GM18870 (cell line): Measurements from ENCODE around the gene CDS1.
"Not testable (repeated sequence)": the region's sequence is repeated elsewhere in the genome, so short reads cannot be mapped to it uniquely, and the experiment has no call there.

Experiments used
- ATAC-seq: cut with Tn5 transposase; IDR thresholded peaks from one replicate; pipeline ENCODE4 v1.9.1; 2021; ENCODE audit warnings: moderate library complexity; ENCODE audit not compliant: unreplicated experiment

The CDS1 gene

DNA sequence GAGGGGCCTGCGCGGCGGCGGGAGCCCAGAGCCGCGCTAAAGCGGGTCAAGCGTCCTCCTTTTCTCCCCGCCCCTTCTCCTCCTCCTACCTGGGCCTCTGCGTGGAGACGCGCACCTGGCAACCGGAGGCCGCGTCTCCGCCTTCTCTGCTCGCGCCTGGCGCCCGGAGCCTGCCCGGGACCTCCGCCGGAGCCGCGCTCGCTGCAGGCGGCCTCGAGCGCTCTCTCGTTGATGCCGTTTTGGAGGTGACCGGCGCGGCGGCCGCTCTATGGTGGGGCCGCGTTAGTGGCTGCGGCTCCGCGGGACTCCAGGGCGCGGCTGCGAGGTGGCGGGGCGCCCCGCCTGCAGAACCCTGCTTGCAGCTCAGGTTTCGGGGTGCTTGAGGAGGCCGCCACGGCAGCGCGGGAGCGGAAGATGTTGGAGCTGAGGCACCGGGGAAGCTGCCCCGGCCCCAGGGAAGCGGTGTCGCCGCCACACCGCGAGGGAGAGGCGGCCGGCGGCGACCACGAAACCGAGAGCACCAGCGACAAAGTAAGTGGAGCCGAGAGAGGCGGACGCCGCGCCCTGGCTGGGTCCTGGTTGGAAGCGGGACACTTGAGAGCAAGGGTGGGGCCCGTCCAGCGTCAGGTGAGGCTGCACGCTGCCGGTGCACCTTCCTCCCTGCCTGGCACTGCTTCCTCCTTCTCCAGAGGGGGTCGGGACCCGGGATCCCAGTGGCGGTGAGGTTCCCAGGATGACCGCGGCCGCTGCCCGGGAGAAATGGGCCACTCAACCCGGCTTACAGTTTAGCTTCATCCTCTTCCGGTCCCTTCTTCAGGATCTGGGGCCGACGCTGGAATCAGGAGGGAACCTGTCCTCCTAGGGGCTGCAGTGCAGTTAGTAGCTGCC is at the start of gene CDS1:
Gene CDS1 (plus strand): TSS at position 140 of the 888 bp plus-strand sequence. CDS start 275 bp downstream, at position 415.
- peak; percentile 32 for ATAC-seq

- no peak for ATAC-seq
These were observed 47.0 kb upstream of the CDS1 start for GRCh38 chr4:84535901-84536300.

GRCh38 chr4:84545093-84545492 is 37.8 kb upstream of the CDS1 start:
- ATAC-seq = no peak

DNA sequence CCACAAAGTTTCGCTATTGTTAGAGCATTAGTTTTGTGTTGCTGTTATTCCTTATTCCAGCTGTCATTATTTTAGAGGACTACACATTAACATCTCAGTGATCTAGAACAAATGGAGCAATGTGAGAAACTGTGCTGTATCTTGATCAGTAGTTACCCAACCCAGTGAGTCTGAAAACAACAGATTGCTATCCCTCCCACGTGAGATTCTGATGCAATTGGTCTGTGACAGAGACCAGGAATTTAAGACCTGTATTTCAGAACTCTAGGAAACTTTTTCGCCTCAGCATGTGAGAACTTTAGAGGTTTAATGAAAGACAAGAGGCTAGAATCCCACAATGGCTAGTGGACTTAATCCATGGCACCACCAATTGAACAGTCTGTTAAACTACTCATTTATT is 35.7 kb upstream of the CDS1 start:
- ATAC-seq = no peak

GRCh38 chr4:84549191-84549590 is 33.7 kb upstream of the CDS1 start:
- ATAC-seq = not testable (repeated sequence)

- ATAC-seq = no peak
These were observed 20.8 kb upstream of the CDS1 start for GRCh38 chr4:84562156-84562555.

- ATAC-seq = no peak
These were observed 19.9 kb upstream of the CDS1 start for GRCh38 chr4:84563002-84563401.

DNA sequence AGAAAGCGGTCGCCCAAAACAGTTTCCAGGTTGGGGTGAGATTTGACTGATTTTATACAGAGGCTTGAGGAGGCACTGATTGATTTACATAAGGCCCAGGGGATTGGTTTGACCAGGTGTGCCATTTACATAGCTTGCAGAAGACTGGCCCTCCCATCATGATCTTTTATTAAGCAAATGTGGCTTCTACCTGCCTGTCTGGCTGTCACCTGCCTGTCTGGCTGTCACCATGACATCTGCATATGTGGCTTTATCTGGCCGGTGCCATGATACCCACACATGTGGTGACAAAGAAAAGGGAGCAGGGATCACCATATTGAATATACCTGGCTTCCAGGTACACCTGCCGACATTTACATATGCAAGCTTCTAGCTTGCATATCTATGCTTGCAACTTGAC is 17.0 kb upstream of the CDS1 start:
- ATAC-seq = no peak

DNA sequence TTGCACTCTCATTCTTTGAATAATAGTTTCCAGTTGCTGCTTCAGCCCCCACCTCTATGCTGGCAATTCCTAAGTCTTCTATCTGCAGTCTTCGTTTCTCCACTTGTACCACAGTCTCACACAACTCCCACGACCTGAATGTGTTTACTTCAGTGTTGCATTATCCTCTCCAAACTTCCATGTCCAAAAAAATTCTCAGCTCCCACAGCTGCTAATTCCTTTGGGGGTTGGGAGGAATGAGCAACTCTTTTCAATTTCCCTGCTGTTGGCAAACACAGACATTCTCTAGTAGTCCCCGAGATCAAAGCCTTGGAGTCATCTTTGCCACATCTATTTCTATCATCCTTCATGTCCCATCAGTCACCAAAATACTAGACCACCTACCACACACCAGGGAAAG is 14.4 kb upstream of the CDS1 start:
- ATAC-seq = no peak

DNA sequence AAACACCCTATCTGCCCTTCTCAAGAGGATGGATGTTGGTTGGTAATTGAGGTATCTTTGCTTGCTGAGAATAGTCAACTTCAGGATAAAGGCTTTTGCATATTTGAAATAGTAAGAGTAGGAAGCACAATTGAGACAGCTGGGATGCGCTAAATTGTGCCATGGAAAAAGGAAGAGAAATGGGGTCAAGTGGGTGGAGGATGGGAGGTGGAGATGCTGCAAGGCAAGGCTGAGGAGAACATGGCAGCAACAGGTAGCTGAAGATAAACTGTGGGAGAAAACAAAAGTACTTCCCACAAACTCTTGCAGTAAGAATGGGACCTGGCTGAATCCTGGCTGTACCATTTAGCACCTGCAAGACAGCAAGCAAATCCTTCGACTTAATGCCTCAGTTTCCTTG is 13.9 kb upstream of the CDS1 start:
- no peak for ATAC-seq

- ATAC-seq = no peak
These were observed 9.4 kb upstream of the CDS1 start for GRCh38 chr4:84573385-84574068.

- ATAC-seq = no peak
These were observed 8.7 kb upstream of the CDS1 start for GRCh38 chr4:84574069-84574720.

- no peak for ATAC-seq
These were observed 4.2 kb upstream of the CDS1 start for GRCh38 chr4:84578540-84579402.

DNA sequence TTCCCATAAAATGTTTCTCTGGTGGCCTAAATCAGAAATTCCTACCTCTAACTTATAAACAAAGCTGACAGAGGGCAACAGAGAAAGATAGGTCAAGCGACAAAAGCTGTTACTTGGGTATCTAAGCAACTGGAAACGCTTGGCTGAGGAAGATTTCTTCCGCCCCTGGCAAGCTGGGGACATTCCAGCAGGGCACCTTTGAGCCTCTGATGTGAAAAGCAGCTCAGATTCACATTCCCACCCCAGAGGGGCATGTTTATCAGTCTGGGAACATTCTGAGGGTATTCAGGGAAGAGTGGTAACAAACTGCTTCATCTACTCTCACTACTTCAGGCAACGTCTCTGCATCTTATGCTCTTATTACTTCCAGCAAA is 3.5 kb upstream of the CDS1 start:
- no peak for ATAC-seq

DNA sequence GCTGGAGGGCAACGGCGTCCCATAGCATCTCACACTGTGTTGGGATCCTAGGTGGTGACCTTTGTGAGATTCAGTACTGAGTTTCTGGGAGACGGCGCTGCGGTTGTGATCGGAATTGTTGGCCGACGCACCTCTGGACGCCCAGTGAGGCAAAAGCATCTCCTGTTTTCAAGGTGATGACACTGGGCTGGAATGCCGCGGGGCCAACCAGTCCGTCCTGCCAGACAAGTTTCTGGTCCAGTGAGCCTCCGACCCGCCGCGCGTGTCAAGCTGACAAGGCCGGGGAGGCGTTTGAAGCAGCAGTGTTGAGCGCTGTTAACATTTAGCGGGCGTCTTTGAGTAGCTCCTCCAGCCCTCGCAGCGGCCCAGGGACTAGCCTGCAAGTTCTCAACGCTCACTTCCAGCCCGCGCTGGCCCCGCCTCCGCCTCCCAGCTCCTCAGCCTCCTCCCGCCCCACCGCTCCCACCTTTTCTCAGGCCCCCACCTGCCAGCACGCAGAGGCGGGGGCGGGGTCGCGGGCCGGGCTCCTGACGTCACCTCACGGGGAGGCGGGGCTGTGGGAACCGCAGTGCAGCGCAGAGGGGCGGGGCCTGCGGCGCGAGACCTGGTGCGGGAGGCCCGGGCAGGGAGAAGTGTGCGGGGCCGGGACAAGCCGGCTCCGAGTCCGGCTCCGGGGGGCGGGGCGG is 482 bp upstream of the CDS1 start:
- ATAC-seq = peak; percentile 41

GRCh38 chr4:84583876-84584380 is 1.0 kb downstream of the CDS1 start:
- ATAC-seq = peak; percentile 40

DNA sequence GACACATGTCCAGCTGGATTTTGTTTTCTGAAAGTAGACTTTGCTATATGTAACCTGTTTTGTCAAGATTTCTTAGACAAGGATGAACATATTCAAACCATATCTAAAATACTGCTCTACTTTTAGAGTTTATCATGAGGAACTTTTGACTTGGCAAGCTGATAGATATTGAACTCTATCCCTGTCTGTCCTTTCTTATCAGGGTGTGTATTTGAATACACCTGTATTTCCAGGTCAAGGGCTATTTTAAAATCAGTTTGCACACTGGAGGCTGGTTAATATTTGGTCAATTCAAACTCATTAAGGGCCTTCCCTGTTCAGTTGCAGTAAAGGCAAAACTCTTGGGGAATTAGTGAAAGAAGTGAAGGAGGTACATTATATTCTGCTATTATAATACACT is 2.3 kb downstream of the CDS1 start:
- ATAC-seq = no peak

DNA sequence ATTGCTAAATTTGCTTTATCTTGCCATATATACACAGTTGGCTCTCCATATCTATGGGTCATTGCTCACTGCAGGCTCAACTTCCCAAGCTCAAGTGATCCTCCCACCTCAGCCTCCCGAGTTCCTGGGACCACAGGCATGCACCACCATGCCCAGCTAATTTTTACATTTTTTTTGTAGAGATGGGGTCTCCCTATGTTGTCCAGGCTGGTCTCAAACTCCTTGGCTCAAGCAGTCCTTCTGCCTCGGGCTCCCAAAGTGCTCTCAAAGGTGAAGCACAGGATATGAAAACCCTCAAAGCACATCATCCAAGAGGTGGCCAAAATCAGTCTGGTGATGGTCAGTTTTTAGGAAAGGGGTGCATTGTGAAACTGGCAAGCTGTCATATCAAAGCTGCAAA is 11.8 kb downstream of the CDS1 start:
- no peak for ATAC-seq

- no peak for ATAC-seq
These were observed 13.9 kb downstream of the CDS1 start for GRCh38 chr4:84596826-84597225.

GRCh38 chr4:84597450-84597849 is 14.5 kb downstream of the CDS1 start:
- ATAC-seq = no peak
